HL-60/S4 (cell line): ENCODE measurements around the gene SCN1B.
"Not testable (repeated sequence)": the region's sequence is repeated elsewhere in the genome, so short reads cannot be mapped to it uniquely, and the experiment has no call there.

Source experiments
- in situ Hi-C: fragments of 300-500 bp; cut with MboI; formaldehyde crosslinking; loops from 2 replicates; pipeline ENCODE4 v1.14.3; 2022; ENCODE audit warnings: low sequenced_read_pairs

Gene SCN1B

GRCh38 chr19:35000647-35001501 is 29.4 kb upstream of the SCN1B start:
- in situ Hi-C loops: no loop called here

GRCh38 chr19:35002037-35002535 is 28.2 kb upstream of the SCN1B start:
- in situ Hi-C loops: no loop called here

GRCh38 chr19:35004517-35005255 is 25.6 kb upstream of the SCN1B start:
- in situ Hi-C loops: no loop called here

- in situ Hi-C loops: no loop called here
Measured at GRCh38 chr19:35005256-35005977, 24.9 kb upstream of the SCN1B start.

GRCh38 chr19:35006007-35006341 is 24.3 kb upstream of the SCN1B start:
- in situ Hi-C loops: not testable (repeated sequence)

- in situ Hi-C loops: no loop called here
Measured at GRCh38 chr19:35006342-35006998, 23.8 kb upstream of the SCN1B start.

- in situ Hi-C loops: no loop called here
Measured at GRCh38 chr19:35006999-35007365, 23.3 kb upstream of the SCN1B start.

GRCh38 chr19:35007427-35007826 is 22.8 kb upstream of the SCN1B start:
- in situ Hi-C loops: not testable (repeated sequence)

GRCh38 chr19:35008891-35009341 is 21.4 kb upstream of the SCN1B start:
- in situ Hi-C loops: no loop called here

GRCh38 chr19:35009424-35010415 is 20.6 kb upstream of the SCN1B start:
- in situ Hi-C loops: no loop called here

GRCh38 chr19:35011091-35011689 is 19.1 kb upstream of the SCN1B start:
- in situ Hi-C loops: no loop called here

GRCh38 chr19:35011737-35012682 is 18.3 kb upstream of the SCN1B start:
- in situ Hi-C loops: no loop called here

- in situ Hi-C loops: no loop called here
Measured at GRCh38 chr19:35013041-35013819, 17.0 kb upstream of the SCN1B start.

- in situ Hi-C loops: no loop called here
Measured at GRCh38 chr19:35013820-35014754, 16.2 kb upstream of the SCN1B start.

- in situ Hi-C loops: not testable (repeated sequence)
Measured at GRCh38 chr19:35014774-35015173, 15.5 kb upstream of the SCN1B start.

- in situ Hi-C loops: no loop called here
Measured at GRCh38 chr19:35015270-35015953, 14.9 kb upstream of the SCN1B start.
